ENCODE results near the gene MAP2K3. TPM values are rescaled to one million over a fixed set of nuclear protein-coding genes. Genes with fewer than 3 reads are reported as not detected.

Gene MAP2K3
- total and polyA plus RNA-seq, 12 donors, result 28.9 to 103 (median 60.4) TPM

GRCh38 chr17:21262259-21262993 lies 22.1 kb upstream of the MAP2K3 start:
- intact Hi-C loops (cut with DNase I), result no loop called here
- no peak for TF ChIP-seq CTCF (IDR thresholded peaks at IDR 0.05)
- no peaks in the 10 kb centered on the region for H3K9me3 ChIP-seq
- WGBS, 2 donors, result 77 to 81% methylated on average over 12 of the region's 12 CpGs
- no peak for ATAC-seq
- peaks cover 0 to 14% (median 0%) of the 10 kb centered on the region in 9 donors for H3K4me1 ChIP-seq
- H3K4me3 ChIP-seq, result no peak overlapping the region
- DNase-seq, result no peak
- H3K36me3 ChIP-seq, result no peaks in the 10 kb centered on the region
- no peak overlapping the region for H3K27ac ChIP-seq
- H3K27me3 ChIP-seq, result peaks cover 0 to 5% (median 0%) of the 10 kb centered on the region in 7 donors

GRCh38 chr17:21263376-21263775 lies 21.1 kb upstream of the MAP2K3 start:
- ATAC-seq, result no peak
- 66 to 73% methylated on average over 6 of the region's 6 CpGs for WGBS, 2 donors
- Histone ChIP-seq H3K36me3 (no peaks in the 10 kb centered on the region), H3K9me3 (no peaks in the 10 kb centered on the region), H3K4me1 (peaks cover 0 to 14% (median 7%) of the 10 kb centered on the region in 9 donors), H3K27me3 (peaks cover 0 to 5% (median 0%) of the 10 kb centered on the region in 7 donors), H3K27ac (no peak overlapping the region), H3K4me3 (no peak overlapping the region)
- intact Hi-C loops (cut with DNase I), result no loop called here
- no peak for TF ChIP-seq CTCF (IDR thresholded peaks at IDR 0.05)
- no peak for DNase-seq

- Histone ChIP-seq H3K9me3 (no peaks in the 10 kb centered on the region), H3K4me1 (peaks cover 0 to 8% (median 0%) of the 10 kb centered on the region in 9 donors), H3K36me3 (no peaks in the 10 kb centered on the region), H3K27me3 (peaks cover 0 to 5% (median 0%) of the 10 kb centered on the region in 7 donors), H3K27ac (peak overlapping the region in 1 of 10 donors; percentile 53), H3K4me3 (no peak overlapping the region)
- no peak for TF ChIP-seq CTCF (IDR thresholded peaks at IDR 0.05)
- intact Hi-C loops (cut with DNase I), result no loop called here
- ATAC-seq (no peak), DNase-seq (no peak)
- 75 to 76% methylated on average over 7 of the region's 7 CpGs for WGBS, 2 donors
These were observed 15.8 kb upstream of the MAP2K3 start for GRCh38 chr17:21268596-21269188.

GRCh38 chr17:21269394-21269793 lies 15.1 kb upstream of the MAP2K3 start:
- Histone ChIP-seq H3K27ac (no peak overlapping the region), H3K4me3 (no peak overlapping the region), H3K36me3 (no peaks in the 10 kb centered on the region), H3K27me3 (peaks cover 0 to 5% (median 0%) of the 10 kb centered on the region in 7 donors), H3K9me3 (no peaks in the 10 kb centered on the region), H3K4me1 (peaks cover 0 to 8% (median 0%) of the 10 kb centered on the region in 9 donors)
- WGBS, 2 donors, result 52 to 57% methylated on average over 8 of the region's 8 CpGs
- intact Hi-C loops (cut with DNase I), result no loop called here
- ATAC-seq (no peak), DNase-seq (no peak)
- TF ChIP-seq CTCF (IDR thresholded peaks at IDR 0.05), result no peak

Measured in heart right ventricle (tissue), 16 donors.